Natural killer cell treated with Interleukin-12 subunit alpha and Interleukin-12 subunit beta and Interleukin-15 and Interleukin-18, amount 100 ng/mL, for 72 hours (primary cell): ENCODE data around the gene NAGS. TPM values are rescaled to one million over a fixed set of nuclear protein-coding genes. Genes with fewer than 3 reads are reported as not detected.

ENCODE experiments used
- ATAC-seq, 2 donors: fragments of 150-1000 bp; cut with Tn5 transposase in 1 of 2; sonication (Bioruptor Pico), chemical (Tn5 transposase) in 1 of 2; 2 replicates each; pipeline ENCODE4 v1.10.0; 2021
- DNase-seq: peaks from one replicate; pipeline ENCODE4 v3.0.0; 2022; ENCODE audit warnings: low spot score
- H3K27ac Mint-ChIP-seq, 2 donors: 1 replicate in 1 of 2; 2 replicates in 1 of 2; pipeline ENCODE4 v1.8.0; 2022; ENCODE audit warnings: mixed read lengths in 2 of 2, mild to moderate bottlenecking in 1 of 2, moderate library complexity in 1 of 2
- H3K27me3 Mint-ChIP-seq, 2 donors: 1 replicate in 1 of 2; 2 replicates in 1 of 2; pipeline ENCODE4 v1.8.0; 2022; ENCODE audit warnings: mixed read lengths in 2 of 2
- H3K36me3 Mint-ChIP-seq: one replicate; pipeline ENCODE4 v1.8.0; 2022; ENCODE audit warnings: mixed read lengths
- H3K4me1 Mint-ChIP-seq, 2 donors: 1 replicate in 1 of 2; 2 replicates in 1 of 2; pipeline ENCODE4 v1.8.0; 2022; ENCODE audit warnings: low read depth in 2 of 2, mixed read lengths in 2 of 2, mild to moderate bottlenecking in 1 of 2
- H3K4me3 Mint-ChIP-seq: one replicate; pipeline ENCODE4 v1.8.0; 2022; ENCODE audit warnings: mixed read lengths
- H3K9me3 Mint-ChIP-seq: 2 replicates; pipeline ENCODE4 v1.8.0; 2022; ENCODE audit warnings: mixed read lengths
- total RNA-seq, 2 donors: library from RNA; stranded (reverse); gene quantifications; one replicate each; pipeline ENCODE4 v1.2.3, GENCODE V29; 2022

NAGS gene
- total RNA-seq, 2 donors from 2014 or later = 0.70 to 1.9 TPM

GRCh38 chr17:43975898-43976297 is 28.5 kb upstream of the NAGS start:
- ATAC-seq = no peak
- H3K27ac Mint-ChIP-seq = no peak overlapping the region

GRCh38 chr17:43976963-43977837 is 27.2 kb upstream of the NAGS start:
- Mint-ChIP-seq H3K36me3 (no peaks in the 10 kb centered on the region), H3K27me3 (peaks cover 15 to 26% of the 10 kb centered on the region in 2 donors), H3K9me3 (no peaks in the 10 kb centered on the region), H3K27ac (no peak overlapping the region), H3K4me1 (no peaks in the 10 kb centered on the region), H3K4me3 (no peak overlapping the region)
- ATAC-seq = no peak
- no peak for DNase-seq

More at GRCh38 chr17:43975898-43976297, 28.5 kb upstream of the NAGS start:
- no peak for DNase-seq
- Mint-ChIP-seq H3K4me1 (no peaks in the 10 kb centered on the region), H3K9me3 (no peaks in the 10 kb centered on the region), H3K36me3 (no peaks in the 10 kb centered on the region), H3K4me3 (no peak overlapping the region), H3K27me3 (peaks cover 6 to 22% of the 10 kb centered on the region in 2 donors)

DNA sequence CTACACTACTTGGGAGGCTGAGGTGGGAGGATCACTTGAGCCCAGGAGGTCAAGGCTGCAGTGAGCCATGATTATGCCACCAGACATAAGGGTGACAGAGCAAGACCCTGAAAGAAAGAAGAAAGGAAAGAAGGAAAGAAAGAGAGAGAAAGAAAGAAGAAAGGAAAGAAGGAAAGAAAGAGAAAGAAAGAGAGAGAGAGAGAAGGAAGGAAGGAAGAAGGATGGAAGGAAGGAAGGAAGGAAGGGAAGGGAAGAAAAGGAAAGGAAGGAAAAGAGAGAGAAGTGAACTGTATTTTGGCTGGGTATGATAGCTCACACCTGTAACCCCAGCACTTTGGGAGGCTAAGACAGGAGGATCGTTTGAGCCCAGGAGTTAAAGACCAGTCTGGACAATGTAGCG is 26.3 kb upstream of the NAGS start:
- H3K27ac Mint-ChIP-seq = no peak overlapping the region
- no peak overlapping the region for H3K4me3 Mint-ChIP-seq
- DNase-seq (no peak), ATAC-seq (no peak)
- H3K4me1 Mint-ChIP-seq = no peaks in the 10 kb centered on the region
- H3K36me3 Mint-ChIP-seq = no peaks in the 10 kb centered on the region
- peaks cover 21 to 35% of the 10 kb centered on the region in 2 donors for H3K27me3 Mint-ChIP-seq
- H3K9me3 Mint-ChIP-seq = no peaks in the 10 kb centered on the region

- DNase-seq (no peak), ATAC-seq (no peak)
- Mint-ChIP-seq H3K4me1 (no peaks in the 10 kb centered on the region), H3K9me3 (no peaks in the 10 kb centered on the region), H3K27ac (no peak overlapping the region), H3K4me3 (no peak overlapping the region), H3K36me3 (no peaks in the 10 kb centered on the region), H3K27me3 (peaks cover 21 to 37% of the 10 kb centered on the region in 2 donors)
Measured at GRCh38 chr17:43979011-43979410, 25.4 kb upstream of the NAGS start.

- Mint-ChIP-seq H3K27ac (no peak overlapping the region), H3K36me3 (no peaks in the 10 kb centered on the region), H3K4me3 (no peak overlapping the region), H3K4me1 (no peaks in the 10 kb centered on the region), H3K9me3 (no peaks in the 10 kb centered on the region), H3K27me3 (peaks cover 23 to 37% of the 10 kb centered on the region in 2 donors)
- ATAC-seq (no peak), DNase-seq (no peak)
Measured at GRCh38 chr17:43979671-43980070, 24.8 kb upstream of the NAGS start.

GRCh38 chr17:43982171-43982570 is 22.3 kb upstream of the NAGS start:
- Mint-ChIP-seq H3K4me3 (no peak overlapping the region), H3K27me3 (peaks cover 30 to 49% of the 10 kb centered on the region in 2 donors), H3K4me1 (no peaks in the 10 kb centered on the region), H3K36me3 (no peaks in the 10 kb centered on the region), H3K9me3 (no peaks in the 10 kb centered on the region), H3K27ac (no peak overlapping the region)
- no peak for ATAC-seq
- DNase-seq = no peak

GRCh38 chr17:43983196-43983514 is 21.3 kb upstream of the NAGS start:
- no peak for ATAC-seq
- H3K9me3 Mint-ChIP-seq = no peaks in the 10 kb centered on the region
- DNase-seq = no peak
- H3K27me3 Mint-ChIP-seq = peaks cover 31 to 53% of the 10 kb centered on the region in 2 donors
- no peaks in the 10 kb centered on the region for H3K4me1 Mint-ChIP-seq
- no peak overlapping the region for H3K27ac Mint-ChIP-seq
- no peak overlapping the region for H3K4me3 Mint-ChIP-seq
- no peaks in the 10 kb centered on the region for H3K36me3 Mint-ChIP-seq

GRCh38 chr17:43983515-43984411 is 20.7 kb upstream of the NAGS start:
- Mint-ChIP-seq H3K4me3 (no peak overlapping the region), H3K4me1 (no peaks in the 10 kb centered on the region), H3K27ac (no peak overlapping the region), H3K36me3 (no peaks in the 10 kb centered on the region), H3K9me3 (no peaks in the 10 kb centered on the region), H3K27me3 (peaks cover 28 to 54% of the 10 kb centered on the region in 2 donors)
- ATAC-seq = peak; percentile 32 to 34
- DNase-seq = no peak

DNA sequence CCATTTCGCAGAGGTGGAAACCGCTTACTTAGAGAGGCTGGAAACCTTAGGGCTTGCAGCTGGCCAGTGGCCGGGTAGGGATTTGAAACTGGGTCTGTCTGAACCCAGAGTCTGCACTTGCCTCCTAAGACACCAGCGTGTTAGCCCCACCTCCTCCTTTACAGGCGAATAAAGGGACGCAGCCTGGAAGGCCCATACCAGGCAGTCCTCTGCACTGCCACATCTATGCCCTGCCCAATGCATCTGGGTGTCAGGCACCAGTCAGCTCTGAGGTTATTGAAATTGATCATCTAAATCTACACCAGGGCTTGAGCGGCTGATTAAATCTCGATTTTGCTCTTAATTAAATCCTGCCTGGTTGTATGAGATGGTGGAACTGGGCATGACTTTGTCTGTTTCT is 19.9 kb upstream of the NAGS start:
- no peaks in the 10 kb centered on the region for H3K36me3 Mint-ChIP-seq
- no peaks in the 10 kb centered on the region for H3K4me1 Mint-ChIP-seq
- H3K9me3 Mint-ChIP-seq = no peaks in the 10 kb centered on the region
- H3K27ac Mint-ChIP-seq = no peak overlapping the region
- DNase-seq (no peak), ATAC-seq (no peak)
- peaks cover 31 to 54% of the 10 kb centered on the region in 2 donors for H3K27me3 Mint-ChIP-seq
- H3K4me3 Mint-ChIP-seq = no peak overlapping the region

- no peak overlapping the region for H3K27ac Mint-ChIP-seq
- H3K4me3 Mint-ChIP-seq = no peak overlapping the region
- ATAC-seq (no peak), DNase-seq (no peak)
- no peaks in the 10 kb centered on the region for H3K4me1 Mint-ChIP-seq
- peaks cover 27 to 46% of the 10 kb centered on the region in 2 donors for H3K27me3 Mint-ChIP-seq
- no peaks in the 10 kb centered on the region for H3K9me3 Mint-ChIP-seq
- no peaks in the 10 kb centered on the region for H3K36me3 Mint-ChIP-seq
Measured at GRCh38 chr17:43986225-43986981, 18.0 kb upstream of the NAGS start.

DNA sequence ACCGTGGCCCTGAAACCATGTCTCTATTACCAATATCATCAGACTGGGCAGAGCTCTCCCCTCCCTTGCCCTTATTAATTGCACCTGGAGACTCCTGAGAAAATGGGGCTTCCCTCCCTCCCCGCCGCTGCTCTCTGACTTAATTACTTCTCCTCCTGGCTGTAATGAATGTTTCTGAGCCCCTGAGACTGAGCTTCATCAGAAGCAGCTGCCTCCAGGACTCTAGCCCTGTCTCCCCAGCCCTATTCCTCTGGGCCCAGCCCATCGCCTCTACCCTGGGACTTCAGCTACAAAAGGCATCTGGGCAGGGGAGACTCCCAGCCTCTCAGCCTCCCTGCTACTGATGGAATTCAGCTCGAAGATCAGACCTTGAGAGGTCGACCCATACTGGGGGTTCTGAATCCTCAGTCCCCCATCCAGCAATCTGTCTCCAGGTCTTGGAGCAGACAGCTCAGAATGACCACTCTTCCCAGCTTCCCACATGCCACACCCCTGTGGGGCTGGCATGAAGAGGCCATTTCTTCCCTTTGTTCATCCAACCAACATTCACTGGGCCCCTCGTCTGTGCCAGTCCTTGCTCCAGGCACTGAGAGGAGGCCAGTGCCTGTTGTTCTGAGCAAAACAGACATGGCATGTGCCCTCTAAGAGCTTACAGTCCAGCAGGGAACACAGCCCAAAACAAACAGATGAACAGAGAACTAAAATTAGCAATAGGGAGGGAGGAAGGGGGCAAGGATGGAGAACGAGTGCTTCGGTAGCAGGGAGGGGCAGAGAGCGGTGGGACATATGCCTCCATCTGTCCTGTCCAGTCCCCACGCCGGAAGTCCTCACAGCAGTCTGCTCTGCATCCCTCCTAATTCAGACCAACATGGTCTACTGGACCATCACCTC is 17.0 kb upstream of the NAGS start:
- Mint-ChIP-seq H3K9me3 (no peaks in the 10 kb centered on the region), H3K27ac (no peak overlapping the region), H3K27me3 (peaks cover 20 to 36% of the 10 kb centered on the region in 2 donors), H3K4me1 (no peaks in the 10 kb centered on the region), H3K36me3 (no peaks in the 10 kb centered on the region), H3K4me3 (no peak overlapping the region)
- DNase-seq (no peak), ATAC-seq (no peak)

- H3K27me3 Mint-ChIP-seq = peaks cover 16 to 27% of the 10 kb centered on the region in 2 donors
- DNase-seq = no peak
- H3K27ac Mint-ChIP-seq = no peak overlapping the region
- no peaks in the 10 kb centered on the region for H3K4me1 Mint-ChIP-seq
- no peaks in the 10 kb centered on the region for H3K9me3 Mint-ChIP-seq
- no peak for ATAC-seq
- no peaks in the 10 kb centered on the region for H3K36me3 Mint-ChIP-seq
- no peak overlapping the region for H3K4me3 Mint-ChIP-seq
Measured at GRCh38 chr17:43988301-43988700, 16.1 kb upstream of the NAGS start.

GRCh38 chr17:43992641-43993040 is 11.8 kb upstream of the NAGS start:
- peaks cover 9 to 18% of the 10 kb centered on the region in 2 donors for H3K27me3 Mint-ChIP-seq
- H3K4me1 Mint-ChIP-seq = no peaks in the 10 kb centered on the region
- H3K9me3 Mint-ChIP-seq = no peaks in the 10 kb centered on the region
- H3K4me3 Mint-ChIP-seq = no peak overlapping the region
- ATAC-seq (no peak), DNase-seq (no peak)
- H3K36me3 Mint-ChIP-seq = no peaks in the 10 kb centered on the region
- no peak overlapping the region for H3K27ac Mint-ChIP-seq
